Measurements from ENCODE around the gene IGFALS. TPM values are rescaled to one million over a fixed set of nuclear protein-coding genes. Genes with fewer than 3 reads are reported as not detected.

IGFALS gene
- total and polyA plus RNA-seq, 2 experiments from 2014 or later: 0.16 TPM; not detected in 1

- no peak for ATAC-seq
- H3K4me3 Mint-ChIP-seq: no peak overlapping the region
- TF ChIP-seq ZNF114 (CRISPR knock-in tag; IDR thresholded peaks at IDR 0.05): no peak
- TF ChIP-seq REST (IDR thresholded peaks at IDR 0.05; ENCODE audit: unreplicated experiment): no peak
- no peak for TF ChIP-seq NANOG (IDR thresholded peaks at IDR 0.05; ENCODE audit: borderline replicate concordance)
- TF ChIP-seq ZNF331 (CRISPR knock-in tag; IDR thresholded peaks at IDR 0.05; ENCODE audit: low read depth): no peak
- TF ChIP-seq CTCF (conservative IDR thresholded peaks at IDR 0.05; ENCODE audit: low read depth in 2 of 2): no peak
- TF ChIP-seq EZH2phosphoT487 (IDR thresholded peaks at IDR 0.05; ENCODE audit: unreplicated experiment): no peak
These were observed 39.4 kb upstream of the IGFALS start for GRCh38 chr16:1832838-1833454.

GRCh38 chr16:1831186-1832075, 37.9 kb upstream of the IGFALS start:
- H3K9me3 Mint-ChIP-seq: peaks cover 3% of the 10 kb centered on the region; the same call in 2 of the 3 replicates
- no peak overlapping the region for H3K27ac ChIP-seq (ENCODE audit: low read depth)
- no peaks in the 10 kb centered on the region for H3K27me3 ChIP-seq (ENCODE audit: insufficient read depth)
- no peak overlapping the region for H3K4me3 Mint-ChIP-seq
- peaks cover 2% of the 10 kb centered on the region; the same call in 1 of the 3 replicates for H3K36me3 Mint-ChIP-seq (ENCODE audit: low read depth)
- no peaks in the 10 kb centered on the region; the same call in 1 of the 2 replicates for H4K20me1 ChIP-seq (replicated peaks; ENCODE audit: insufficient read depth)
- H3K79me2 ChIP-seq (replicated peaks; ENCODE audit: insufficient read depth): peaks cover 19% of the 10 kb centered on the region
- H2AFZ ChIP-seq: no peak overlapping the region
- no peaks in the 10 kb centered on the region for H3F3A ChIP-seq (replicated peaks; ENCODE audit: low read depth)
- H3K4me2 ChIP-seq: no peak overlapping the region
- ATAC-seq (no peak), DNase-seq (ENCODE audit: low spot score) (no peak)
- H3K9me2 ChIP-seq (ENCODE audit: insufficient read depth): no peaks in the 10 kb centered on the region
- no peak overlapping the region for H3K27ac Mint-ChIP-seq
- H3K4me3 ChIP-seq: no peak overlapping the region
- H3K36me3 ChIP-seq (ENCODE audit: insufficient read depth): no peaks in the 10 kb centered on the region
- peaks cover 21% of the 10 kb centered on the region for H3K27me3 Mint-ChIP-seq (ENCODE audit: insufficient read depth, low read depth, poor library complexity)
- H3K4me1 Mint-ChIP-seq: peaks cover 9% of the 10 kb centered on the region
- peaks cover 17% of the 10 kb centered on the region; the same call in 1 of the 2 replicates for H3K4me1 ChIP-seq (ENCODE audit: insufficient read depth)
- TF ChIP-seq CTCF (conservative IDR thresholded peaks at IDR 0.05; ENCODE audit: low read depth in 2 of 2) (no peak), EZH2phosphoT487 (IDR thresholded peaks at IDR 0.05; ENCODE audit: unreplicated experiment) (no peak), NANOG (IDR thresholded peaks at IDR 0.05; ENCODE audit: borderline replicate concordance) (no peak)

More at GRCh38 chr16:1832838-1833454, 39.4 kb upstream of the IGFALS start:
- no peaks in the 10 kb centered on the region for H3K9me2 ChIP-seq (ENCODE audit: insufficient read depth)
- no peaks in the 10 kb centered on the region for H3K36me3 Mint-ChIP-seq (ENCODE audit: low read depth)
- no peak overlapping the region for H3K4me3 ChIP-seq
- H4K20me1 ChIP-seq (replicated peaks; ENCODE audit: insufficient read depth): no peaks in the 10 kb centered on the region; the same call in 1 of the 2 replicates
- H3K27ac Mint-ChIP-seq: no peak overlapping the region
- H2AFZ ChIP-seq: no peak overlapping the region
- no peaks in the 10 kb centered on the region for H3F3A ChIP-seq (replicated peaks; ENCODE audit: low read depth)
- peaks cover 6% of the 10 kb centered on the region; the same call in 2 of the 3 replicates for H3K4me1 Mint-ChIP-seq
- H3K27ac ChIP-seq (ENCODE audit: low read depth): no peak overlapping the region
- peaks cover 13% of the 10 kb centered on the region; the same call in 1 of the 2 replicates for H3K4me1 ChIP-seq (ENCODE audit: insufficient read depth)
- H3K9me3 Mint-ChIP-seq: no peaks in the 10 kb centered on the region; the same call in 2 of the 3 replicates
- H3K36me3 ChIP-seq (ENCODE audit: insufficient read depth): no peaks in the 10 kb centered on the region
- DNase-seq (ENCODE audit: low spot score): no peak
- H3K4me2 ChIP-seq: no peak overlapping the region
- no peaks in the 10 kb centered on the region for H3K27me3 ChIP-seq (ENCODE audit: insufficient read depth)
- peaks cover 8% of the 10 kb centered on the region for H3K27me3 Mint-ChIP-seq (ENCODE audit: insufficient read depth, low read depth, poor library complexity)
- H3K79me2 ChIP-seq (replicated peaks; ENCODE audit: insufficient read depth): peaks cover 12% of the 10 kb centered on the region

All from GM23338 (cell line).